NCI-H1092 treated with DMSO at 0.1 percent for 48 hours (cell line): ENCODE measurements around the gene ERBB4.
A peak's percentile ranks its signal among the peaks of the same experiment; 100 is the strongest.

Experiments
- DNase-seq: peaks from one replicate; lab custom pipeline; 2025; lab: John Stamatoyannopoulos, UW

Gene ERBB4

DNA sequence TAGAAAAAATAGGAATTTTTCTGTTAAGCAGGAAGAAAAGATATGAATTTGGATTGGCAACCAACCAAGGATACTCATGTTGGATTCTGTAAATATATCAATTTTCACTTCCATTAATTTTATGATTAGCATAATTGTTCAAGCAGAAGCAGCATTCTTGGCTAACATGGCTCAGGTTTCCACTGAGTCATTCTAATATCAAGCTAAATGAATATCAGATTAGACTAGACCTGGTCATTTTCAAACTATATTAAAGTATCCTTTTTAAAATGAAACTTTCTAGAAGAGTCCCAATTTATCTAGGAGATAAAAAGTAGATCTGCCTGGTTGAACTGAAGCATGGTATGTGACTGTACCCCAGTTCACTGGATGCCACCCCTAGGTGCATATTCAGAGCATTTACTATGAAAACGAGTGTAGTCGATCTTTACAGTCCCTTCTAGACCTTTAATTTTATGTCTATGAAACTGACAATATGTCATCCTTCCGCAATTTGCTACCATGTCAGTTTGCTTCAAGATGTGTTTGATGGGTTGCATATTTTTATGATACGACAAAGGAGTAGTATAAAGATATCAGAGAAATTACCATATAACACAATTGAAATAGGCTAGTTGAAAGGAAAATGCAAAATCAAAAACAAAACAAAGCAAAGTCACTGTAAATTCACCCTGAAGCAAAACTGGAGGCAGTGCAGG lies 704.9 kb downstream of the ERBB4 start:
- DNase-seq, result no peak

DNA sequence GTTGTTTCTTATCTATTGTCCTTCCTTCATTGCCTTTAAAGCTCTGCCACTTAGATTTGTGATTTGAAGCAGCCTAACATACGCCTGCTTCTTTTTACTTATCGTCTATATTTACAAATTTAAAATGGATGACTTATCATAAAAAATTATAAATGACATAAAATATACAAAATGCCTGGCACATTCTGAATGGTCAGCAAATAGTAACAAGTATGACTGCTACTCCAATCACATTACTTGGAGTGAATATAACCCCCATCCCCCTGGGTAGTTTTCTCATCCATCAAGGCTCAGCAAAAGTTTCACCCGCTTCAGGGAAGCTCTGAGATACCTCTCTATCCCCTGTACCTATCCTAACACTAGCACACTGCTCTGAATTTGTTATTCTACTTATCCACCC lies 708.9 kb downstream of the ERBB4 start:
- no peak for DNase-seq

DNA sequence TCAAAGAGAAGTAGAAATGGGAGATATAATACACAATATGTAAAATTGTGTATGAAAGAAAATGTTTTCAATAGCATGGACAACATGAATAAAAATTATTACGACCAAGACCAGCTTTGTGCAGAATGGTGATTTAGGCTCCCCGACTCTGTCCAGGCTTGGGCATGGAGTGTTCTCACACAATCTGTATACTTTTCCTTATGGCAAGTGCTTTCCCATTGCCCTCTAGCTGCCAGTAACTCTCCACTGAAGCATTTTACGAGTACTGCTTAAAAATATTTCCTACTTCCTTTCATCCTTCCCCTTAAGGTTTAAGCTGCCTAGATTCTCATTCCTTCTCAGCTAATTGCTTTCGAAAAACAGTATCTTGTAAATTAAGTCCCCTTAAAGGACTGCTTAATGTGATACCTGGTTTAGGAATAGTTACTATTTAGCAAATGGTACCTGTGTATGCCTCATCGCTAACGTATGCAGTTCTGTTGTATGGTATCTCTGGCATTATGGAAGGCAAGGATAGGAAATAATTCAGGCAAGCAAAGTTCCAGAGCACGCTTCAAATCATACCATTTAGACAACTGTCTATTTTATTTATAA lies 714.6 kb downstream of the ERBB4 start:
- DNase-seq, result no peak

DNA sequence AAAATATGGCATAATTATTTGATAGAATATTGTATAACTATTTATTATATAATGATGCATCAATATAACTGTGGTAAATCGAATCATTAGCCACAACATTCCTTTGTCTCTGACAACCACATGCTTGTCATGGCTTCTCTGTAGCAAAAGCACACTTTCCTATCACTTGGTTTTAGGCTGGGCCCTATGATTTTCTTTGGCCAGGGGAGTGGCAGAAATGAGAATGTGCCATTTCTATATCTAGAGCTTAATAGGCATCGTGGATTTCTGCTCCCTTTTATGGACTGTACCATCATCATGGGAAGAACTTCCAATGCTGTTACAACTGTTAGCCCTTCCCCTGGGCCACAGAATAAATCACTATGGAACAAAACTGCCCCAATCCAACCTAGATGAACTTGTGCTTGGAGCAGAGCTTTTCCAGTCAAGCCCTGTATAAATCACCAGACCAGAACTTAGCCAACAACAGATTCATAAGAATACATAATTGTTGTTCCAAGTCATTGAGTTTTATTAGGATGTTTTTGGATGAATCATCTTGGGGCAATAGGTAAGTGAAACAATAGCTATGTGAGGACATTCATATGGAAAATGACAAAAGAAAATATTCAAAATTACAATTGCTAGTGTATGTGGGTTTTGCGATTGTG lies 715.8 kb downstream of the ERBB4 start:
- DNase-seq, result no peak

DNA sequence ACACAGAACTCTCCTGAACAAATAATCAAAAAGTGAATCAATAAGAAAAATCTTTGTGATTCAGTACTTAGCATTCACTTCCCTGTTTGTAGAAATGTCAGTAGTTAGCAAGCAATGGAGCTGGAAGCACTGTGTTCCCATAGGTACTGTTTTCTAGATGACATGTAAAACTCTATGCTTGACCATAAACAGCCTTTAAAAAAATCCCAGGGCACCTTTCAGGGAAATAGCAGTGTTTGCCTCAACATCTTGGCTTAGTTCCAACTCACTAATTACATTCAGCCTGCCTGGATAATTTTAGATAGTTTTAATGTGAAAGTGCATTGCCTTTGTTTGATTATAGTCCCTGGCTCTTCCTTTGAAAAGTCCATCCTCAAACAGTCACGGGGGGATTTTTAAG lies 721.8 kb downstream of the ERBB4 start:
- DNase-seq, result no peak

DNA sequence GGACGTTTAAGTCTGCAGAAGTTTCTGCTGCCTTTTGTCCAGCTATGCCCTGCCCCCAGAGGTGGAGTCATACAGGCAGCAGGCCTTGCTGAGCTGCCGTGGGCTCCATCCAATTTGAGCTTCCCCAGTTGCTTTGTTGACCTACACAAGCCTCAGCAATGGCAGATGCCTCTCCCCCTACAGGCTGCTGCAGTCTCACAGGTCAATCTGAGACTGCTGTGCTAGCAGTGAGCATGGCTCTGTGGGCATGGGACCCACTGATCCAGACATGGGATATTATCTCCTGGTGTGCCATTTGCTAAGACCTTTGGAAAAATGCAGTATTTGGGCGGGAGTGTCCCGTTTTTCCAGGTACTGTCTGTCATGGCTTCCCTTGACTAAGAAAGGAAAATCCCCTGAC lies 726.0 kb downstream of the ERBB4 start:
- no peak for DNase-seq

DNA sequence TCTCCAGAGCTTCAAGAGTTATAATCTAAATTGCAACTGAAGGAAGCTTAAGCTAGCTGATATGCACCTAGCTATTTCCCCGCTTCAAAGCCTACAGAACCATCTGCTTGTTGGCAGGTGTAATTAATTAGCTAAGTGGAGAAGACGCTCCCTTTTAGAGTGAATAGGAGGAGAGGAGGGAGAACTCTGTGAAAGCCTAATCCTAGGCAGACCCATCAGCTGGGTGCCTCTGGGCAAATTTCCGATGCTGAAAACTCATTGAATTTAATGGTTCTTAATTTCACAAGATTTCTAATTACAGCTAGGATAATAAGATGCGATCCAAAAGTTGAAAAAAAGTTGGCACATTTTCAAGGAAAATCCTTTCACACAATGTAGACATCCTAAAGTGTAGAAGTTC lies 735.9 kb downstream of the ERBB4 start:
- DNase-seq, result no peak

DNA sequence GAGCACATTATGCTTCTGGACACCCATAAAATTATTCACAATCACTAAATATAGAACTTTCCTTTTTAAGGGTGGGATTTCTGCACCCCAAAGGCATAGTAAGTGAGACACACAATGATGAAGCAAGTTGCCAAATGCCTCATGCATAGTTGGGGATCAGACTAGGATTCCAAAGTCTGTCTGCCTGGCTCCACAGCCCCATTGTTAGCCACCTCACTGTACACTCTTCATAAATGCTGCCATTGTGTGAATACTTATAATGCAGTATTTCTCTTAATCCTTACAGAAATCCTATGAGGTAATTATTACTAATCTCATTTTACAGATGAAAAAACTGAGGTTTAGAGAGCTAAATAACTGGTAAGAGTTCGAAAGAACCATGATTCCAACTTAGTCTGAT lies 738.6 kb downstream of the ERBB4 start:
- no peak for DNase-seq

DNA sequence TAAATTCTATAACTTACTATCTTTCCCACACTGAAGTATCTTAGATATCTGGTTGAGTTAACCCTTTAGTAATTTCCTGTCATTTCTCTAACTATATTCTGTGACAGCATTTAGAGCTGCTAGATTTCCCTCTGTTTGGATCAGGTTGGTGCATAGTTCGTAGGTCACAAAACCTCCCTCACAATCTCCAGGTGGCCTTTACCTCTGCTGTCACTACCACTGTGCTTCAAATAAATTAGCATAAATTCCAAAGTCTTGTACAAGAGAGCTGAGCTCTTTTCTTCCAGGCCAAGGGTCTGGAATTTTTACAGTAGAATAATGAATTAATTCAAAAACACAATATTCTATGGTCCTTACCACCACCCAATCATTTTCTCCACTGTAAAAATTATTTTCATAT lies 739.7 kb downstream of the ERBB4 start:
- no peak for DNase-seq

DNA sequence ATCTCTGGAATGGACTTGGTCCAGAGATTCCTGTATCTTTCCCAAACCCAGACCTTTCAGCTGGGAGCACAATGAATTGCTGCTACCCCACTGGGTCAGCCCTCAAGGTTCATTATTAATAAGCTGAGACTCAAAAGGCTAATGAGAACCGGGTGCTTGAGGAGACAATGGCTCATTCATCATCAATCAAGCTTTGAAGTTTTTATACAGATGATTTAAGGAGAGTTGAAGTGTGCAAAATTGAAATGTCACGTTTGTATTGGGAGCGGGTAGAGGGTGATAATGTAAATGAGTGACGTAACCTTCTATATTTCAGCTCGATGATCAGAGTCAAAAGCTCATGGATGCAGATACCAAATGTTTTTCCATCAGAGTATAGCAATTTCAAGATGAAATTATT lies 744.9 kb downstream of the ERBB4 start:
- DNase-seq, result no peak

DNA sequence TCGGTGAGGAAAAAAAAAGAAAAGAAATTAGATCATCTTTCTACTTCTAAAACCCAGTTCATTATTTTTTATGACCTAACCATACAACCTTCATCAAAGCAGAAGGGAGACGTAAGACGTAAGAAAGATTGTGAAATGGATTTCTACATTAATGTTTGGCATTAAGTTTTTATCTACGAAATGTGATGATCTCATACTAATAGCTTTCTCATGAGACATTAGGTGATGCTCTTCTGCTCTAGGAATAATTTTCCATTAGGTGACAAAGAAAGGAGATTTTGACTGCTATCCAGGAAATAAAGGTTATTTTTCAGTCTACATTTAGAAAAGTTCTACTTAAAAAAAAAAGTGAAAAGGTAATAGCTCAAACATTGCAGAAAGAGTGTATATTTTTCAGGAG lies 748.6 kb downstream of the ERBB4 start:
- no peak for DNase-seq

DNA sequence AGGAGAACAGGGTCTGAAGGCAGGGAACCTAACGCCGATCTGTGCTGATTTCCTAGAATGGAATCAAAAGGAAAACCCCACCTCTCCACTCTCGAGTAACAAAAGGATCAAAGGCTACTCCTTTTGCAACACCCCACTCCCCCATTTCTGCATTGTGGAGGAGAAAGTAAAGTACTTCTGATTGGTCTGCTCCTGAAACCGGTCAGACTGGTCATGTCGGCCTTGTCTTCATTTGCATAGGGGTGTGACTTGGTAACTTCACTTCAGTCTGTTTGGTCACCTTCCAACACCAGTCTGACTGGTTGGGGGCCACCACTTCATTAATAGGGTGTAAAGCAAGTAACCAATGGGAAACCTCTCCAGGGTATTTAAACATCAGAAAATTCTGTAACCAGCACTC lies 771.9 kb downstream of the ERBB4 start:
- DNase-seq, result no peak

DNA sequence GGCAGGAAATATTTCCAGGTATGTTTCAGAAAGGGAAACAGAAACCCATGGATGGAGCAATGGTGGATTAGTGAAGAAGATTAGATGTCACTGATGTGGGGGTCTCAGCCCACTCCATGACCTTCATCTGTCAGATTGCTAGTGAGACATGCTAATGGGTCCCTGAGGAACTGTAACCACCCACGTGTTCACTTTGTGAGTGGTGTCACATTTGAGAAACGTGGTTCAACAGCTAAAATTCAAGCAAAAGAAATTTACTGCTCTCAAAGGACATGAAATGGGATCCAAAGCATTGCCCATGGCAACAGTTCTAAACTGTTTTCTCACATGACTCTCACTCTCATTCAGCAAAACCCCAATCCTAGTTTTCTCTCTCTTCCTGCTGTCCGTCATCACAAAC lies 776.1 kb downstream of the ERBB4 start:
- DNase-seq, result no peak

DNA sequence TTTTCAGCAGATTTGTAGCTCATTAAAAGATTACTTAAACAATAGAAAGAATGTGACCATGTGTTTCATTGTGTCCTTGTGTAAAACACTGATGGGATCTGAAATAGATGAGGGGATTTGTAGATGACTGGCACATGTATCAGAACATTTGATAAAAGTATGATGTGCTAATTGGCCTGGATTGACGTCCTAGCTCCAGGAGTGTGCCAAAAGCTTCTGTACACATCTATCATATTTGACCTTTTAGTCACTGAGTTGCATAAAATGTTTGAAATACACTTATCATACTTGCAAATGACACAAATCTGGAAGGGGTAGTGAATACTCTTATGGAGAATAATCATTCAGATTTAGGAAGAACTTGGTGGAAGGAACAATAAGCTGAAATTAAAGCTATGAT lies 778.5 kb downstream of the ERBB4 start:
- DNase-seq, result no peak

DNA sequence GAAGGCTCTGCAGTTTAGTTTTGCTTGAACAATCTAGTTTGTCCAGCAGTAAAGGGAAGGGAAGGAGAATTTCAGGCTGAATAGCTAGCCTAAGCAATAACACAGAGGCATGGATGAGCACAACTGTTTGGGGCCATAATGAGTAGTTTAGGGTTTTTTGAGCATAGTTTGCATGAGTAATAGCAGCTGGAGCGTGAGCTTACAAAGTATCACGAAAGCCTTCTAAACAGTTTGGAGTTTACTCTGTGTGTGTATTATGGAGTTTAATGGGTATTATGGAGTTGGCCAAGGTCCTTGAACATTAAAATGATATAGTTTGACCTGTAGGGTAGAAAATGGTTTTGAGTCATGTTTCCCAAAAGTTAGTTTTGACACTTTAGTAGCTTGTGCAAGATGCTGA lies 782.3 kb downstream of the ERBB4 start:
- DNase-seq, result no peak

DNA sequence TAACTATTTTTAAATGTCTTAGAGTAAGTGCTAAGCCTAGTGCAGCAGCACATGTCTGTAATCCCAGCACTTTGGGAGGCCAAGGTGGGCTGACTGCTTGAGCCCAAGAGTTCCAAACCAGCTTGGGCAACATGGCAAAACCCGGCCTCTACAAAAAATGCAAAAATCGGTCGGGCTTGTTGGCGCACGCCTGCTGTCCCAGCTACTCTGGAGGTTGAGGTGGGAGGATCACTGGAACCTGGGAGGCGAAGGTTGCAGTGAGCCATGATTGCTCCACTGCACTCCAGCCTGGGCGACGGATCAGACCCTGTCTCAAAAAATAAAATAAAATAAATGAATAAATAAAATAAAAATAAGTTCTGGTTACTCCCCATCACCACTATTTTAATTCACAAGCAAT lies 783.4 kb downstream of the ERBB4 start:
- DNase-seq, result no peak

DNA sequence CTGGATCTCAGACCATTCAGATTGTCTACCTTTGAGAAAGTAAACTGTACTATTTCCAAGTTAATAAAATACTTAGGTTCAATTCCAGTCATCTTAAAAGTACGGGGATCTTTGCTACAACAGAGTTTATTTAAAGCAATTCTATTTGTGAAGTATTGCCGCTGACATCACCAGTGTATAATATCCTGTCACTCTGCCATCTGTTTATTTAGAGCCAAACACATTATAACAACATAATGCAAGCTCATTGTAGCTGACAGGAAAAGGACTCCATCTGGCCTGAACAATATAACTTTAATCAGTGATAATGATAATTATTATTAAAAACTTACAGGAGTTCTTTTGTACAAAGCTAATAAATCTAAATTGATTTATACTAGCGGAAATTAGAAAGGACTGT lies 786.8 kb downstream of the ERBB4 start:
- no peak for DNase-seq

DNA sequence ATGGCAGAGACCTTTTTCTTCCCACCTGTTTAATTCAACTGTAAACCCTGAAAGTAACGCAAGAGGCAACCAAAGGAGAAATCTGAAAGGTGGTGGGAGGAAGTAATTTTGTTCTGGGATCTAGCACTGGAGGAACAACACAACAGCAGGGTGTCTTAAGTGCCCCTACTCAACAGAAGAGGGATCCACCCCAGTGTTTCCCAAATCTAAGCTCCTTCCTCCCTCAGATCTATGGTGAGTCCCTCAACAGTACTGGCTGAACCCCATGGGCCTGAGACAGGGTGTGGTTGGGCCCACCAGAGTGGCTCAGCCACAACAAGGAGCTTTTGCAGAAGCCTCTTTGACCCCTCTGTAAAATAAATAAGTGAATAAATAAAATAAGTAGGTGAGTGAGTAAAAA lies 790.3 kb downstream of the ERBB4 start:
- DNase-seq, result no peak

DNA sequence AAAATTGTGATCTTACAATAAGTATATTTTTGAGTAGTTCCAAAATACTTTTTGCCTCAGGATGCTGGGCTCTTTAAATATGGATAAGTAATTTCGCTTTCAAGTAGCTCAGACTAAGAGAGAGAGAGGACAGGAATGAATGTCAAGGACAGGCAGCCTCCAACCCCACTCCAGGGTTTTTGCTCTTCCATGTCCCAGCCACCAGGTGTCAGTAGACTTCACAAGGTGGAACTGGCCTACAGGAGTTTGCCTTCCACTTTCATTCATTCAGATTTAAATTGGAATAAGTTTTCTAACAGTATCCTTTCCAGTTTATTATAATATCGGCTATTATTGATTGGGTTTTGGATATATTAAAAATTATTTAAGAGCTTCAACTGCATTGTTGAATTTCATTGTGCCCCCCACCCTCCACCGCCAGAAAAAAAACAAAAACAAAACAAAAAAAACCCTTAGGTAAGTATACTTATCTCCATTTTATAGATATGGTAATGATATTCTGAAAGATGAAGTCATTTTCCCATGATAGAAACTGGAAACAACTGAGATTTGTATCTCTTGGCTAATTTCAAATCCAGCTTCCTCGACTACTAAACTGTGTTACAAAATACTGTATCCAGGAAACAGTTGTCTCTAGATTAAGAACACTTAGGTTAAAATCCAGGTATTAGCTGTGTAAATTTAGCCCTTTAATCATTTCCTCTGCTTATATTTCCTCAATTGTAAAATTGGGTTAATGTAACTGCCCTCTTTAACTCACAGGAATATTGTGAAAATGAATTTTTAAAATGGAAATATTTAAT lies 793.1 kb downstream of the ERBB4 start:
- peak; percentile 64 for DNase-seq

DNA sequence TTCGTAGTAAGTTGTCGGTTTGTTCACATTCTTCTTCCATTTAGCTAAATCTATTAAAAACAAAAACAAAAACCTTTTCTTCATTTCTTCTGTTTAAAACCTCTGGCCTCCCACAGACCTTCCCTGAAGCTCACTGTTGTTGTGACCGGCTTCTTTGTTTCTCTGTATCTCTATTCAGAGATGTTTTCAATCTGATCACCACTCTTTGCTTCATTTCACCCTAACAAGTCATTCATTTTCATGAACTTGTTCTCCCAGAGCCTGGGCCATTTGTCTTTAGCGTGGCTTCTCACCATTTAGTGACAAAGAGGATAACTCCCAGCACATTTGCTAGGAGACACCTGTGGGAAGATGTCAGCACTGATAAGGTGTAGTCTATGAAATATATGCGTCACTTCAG lies 794.2 kb downstream of the ERBB4 start:
- no peak for DNase-seq

DNA sequence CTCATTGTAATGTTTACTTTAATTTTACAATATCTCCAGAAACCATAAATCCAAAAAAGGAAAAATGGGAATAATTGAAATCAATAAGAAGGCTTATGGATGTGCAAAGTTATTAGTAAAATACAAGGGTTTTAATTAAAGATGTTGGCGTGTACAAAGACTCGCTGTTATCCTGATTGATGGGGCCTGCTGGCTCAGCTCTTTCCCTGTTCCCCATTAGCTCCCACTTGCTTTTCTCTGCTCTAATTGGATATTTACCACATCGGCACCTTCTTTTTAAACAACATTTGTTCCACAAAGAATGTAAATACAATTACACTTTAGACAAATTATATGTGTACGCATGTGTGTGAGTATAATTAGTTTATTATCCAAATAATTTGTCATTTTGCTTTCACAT lies 796.6 kb downstream of the ERBB4 start:
- no peak for DNase-seq

DNA sequence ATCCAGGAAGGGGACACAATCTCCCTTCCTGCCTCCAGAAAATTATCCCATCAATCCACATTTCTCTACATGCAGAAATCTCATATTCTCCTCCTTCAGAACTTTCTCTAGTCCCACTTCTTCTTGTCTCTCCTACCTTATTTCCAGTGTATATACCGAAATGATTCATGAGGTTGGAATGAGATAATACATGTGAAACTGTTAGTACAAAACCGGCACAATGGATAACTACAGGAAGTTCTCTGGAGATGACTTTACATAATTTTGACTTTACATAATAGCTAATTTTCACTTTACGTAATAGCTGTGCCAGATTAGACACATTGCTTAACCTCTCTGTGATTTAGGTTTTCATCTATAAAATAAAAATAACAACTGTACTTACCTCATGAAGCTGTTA lies 801.3 kb downstream of the ERBB4 start:
- DNase-seq, result no peak

DNA sequence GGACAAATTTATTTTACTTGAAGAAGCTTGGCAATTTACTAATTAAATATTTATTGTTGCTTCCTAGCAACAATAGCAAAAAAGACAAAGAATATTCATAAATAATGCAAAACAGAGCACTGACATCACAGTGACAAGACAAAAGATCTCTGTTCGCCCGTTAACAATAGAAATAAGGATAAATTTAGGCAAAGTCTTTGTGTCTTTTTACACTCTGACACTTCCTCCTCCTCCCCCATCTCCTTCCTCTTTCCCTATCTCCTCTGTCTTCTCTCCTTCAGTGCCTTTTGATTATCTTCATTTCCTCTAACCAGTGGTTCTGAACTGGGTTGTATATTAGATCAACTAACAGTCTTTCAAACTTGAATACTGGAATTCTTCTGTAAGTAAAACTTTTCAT lies 808.4 kb downstream of the ERBB4 start:
- DNase-seq, result no peak
